GM21526 (cell line): ENCODE results near the gene SPATA2L.

Experiments used
- ATAC-seq: cut with Tn5 transposase; IDR thresholded peaks from one replicate; pipeline ENCODE4 v1.9.1; 2021; ENCODE audit warnings: moderate library complexity; ENCODE audit not compliant: unreplicated experiment, low FRiP score

Gene SPATA2L

DNA sequence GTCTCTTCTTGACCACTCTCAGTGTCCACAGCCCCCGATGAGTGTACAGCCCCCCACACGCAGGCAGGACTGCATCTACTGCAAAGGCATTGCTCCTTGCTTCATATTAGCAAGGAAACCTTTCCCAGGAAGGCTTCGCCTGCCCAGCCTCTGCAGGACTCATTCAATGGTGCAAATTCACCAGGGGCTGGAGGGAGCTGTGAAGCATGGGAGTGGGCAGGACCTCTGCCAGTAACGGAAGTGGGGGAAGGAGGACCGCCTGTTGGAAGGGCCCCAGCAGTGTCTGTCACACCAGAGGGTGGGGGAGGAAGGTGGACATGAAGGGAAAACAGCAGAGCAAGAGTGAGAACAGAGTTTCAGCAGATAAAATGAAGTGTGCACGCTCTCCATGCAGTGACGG, 41.4 kb downstream of the SPATA2L start:
- no peak for ATAC-seq

DNA sequence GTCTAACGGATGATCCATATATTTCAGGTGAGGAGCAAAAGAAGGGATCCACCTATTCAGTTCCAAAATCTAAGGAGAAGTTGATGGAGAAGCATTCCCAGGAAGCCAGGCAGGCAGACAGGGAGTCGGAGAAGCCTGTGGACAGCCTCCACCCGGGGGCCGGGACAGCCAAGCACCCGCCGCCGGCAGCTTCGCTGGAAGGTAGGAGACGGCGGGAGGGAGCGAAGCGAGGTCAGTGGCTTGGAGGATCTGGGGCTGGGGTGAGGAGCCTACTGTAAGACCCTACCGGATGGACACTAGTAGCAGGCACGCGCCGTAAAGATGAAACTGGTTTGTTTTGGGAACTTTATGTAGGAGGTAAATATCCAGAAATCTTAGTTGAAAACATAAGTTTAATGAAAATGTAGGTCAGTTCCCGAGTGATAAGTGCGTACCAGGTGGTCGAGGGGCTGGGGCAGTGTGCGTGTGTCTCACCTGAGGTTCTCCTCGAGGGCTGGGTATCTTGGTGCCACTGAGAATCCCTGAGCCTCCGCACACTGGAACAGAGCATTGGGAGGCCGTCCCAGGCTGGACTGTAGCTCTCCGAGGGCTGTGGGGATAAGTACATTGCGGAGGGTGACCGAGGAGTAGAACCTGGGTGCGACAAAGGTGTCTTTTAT, 43.2 kb downstream of the SPATA2L start:
- ATAC-seq, result no peak

DNA sequence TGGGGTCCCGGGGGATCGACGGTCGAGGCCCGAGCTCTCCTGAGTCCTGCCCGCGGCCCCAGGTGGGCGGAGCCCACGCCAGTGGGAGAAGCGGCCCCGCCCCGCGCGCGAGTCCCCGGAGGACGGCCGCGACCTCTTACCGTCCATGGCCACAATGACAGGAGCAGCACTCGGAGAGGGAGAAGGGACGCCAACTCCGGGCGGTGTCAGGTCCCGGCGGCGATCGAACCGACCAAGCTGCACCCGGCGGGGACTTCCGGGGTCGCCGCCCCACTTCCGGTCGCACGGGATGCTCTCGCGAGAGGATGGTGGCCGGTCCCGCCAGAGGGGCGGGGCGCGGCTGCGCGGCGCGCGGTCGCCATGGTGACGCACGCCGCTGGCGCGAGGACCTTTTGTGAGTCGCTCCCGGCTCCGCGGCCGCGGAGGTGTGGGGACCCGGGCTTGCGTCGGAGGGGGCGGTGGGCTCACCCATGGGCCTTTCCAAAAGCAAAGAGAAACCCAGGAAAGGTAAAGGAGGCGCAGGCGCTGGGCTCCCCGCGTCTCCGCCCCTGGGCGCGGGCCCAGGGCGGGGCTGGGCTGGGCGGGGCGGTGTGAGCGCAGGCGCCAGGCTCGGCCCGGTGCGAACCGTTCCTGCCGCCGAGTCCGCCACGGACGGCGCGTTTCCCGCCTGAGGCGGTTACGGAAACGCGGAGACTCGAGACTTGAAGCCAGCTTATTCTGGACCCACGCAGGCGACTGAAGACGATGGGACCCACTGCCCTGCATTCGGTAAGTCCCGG, 43.9 kb downstream of the SPATA2L start, which contains the start of the genes CHMP1A and SPATA33:
CHMP1A (minus strand) TSS at position 267 of the 779 bp plus-strand sequence; CDS start at position 147, 120 bp downstream.
SPATA33 (plus strand) TSS at position 395 of the 779 bp plus-strand sequence; CDS start at position 471, 76 bp downstream.
- peak; percentile 73 for ATAC-seq

DNA sequence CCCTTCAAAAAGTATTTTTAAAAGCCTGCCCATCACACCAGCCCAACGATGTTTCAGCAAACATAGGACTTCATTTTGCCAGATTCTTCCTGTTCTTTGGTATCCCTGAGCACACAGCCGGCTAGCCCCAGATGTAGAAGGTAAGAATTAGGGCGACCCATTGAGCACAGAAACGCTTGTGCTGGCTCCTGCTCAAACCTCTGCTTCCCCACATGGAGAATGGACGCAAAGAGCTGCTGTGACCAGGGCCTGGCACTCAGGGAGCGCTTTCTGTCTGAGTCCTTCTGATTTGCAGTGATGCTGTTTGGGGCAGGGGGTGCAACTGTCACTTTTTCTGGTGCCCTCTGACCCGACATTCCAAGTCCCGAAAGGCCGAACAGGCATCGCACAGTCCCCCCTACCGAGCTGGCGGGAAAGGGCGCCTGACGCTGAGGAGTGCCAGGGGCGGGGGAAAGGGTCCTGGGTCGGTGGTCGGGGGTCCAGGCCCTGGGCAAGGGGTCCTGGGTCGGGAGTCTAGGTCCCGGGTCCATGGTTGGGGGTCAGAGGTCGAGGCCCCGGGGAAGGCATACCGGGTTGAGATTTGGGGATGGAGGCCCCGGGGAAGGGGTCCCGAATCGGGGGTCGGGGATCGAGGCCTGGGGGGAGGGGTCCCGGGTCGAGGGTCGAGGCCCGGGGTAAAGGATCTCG, 44.9 kb downstream of the SPATA2L start:
- no peak for ATAC-seq

DNA sequence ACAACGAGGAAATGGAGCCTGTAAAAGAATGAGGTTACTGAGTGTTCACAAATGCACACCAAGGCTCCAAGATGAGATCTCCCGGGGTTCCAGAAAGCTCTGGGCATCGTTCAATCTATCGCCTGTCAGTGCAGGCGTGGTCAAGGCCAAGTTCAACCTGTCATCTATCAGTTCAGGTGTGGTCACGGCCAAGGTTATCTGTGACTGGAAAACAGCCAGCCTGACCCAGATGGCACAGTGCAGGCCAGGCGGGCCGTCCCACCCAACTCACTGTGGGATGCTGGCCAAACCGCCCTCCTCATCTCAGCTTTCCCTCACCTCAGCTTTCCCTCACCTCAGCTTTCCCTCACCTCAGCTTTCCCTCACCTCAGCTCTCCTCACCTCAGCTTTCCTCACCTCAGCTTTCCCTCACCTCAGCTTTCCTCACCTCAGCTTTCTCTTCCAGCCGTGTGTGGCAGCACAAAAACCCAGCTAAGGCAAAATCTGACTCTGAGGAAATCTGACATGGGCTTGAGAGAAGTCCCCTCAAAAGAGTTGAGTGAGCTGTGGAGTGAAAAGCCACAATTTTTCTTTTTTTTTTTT, 46.4 kb downstream of the SPATA2L start:
- ATAC-seq, result no peak

DNA sequence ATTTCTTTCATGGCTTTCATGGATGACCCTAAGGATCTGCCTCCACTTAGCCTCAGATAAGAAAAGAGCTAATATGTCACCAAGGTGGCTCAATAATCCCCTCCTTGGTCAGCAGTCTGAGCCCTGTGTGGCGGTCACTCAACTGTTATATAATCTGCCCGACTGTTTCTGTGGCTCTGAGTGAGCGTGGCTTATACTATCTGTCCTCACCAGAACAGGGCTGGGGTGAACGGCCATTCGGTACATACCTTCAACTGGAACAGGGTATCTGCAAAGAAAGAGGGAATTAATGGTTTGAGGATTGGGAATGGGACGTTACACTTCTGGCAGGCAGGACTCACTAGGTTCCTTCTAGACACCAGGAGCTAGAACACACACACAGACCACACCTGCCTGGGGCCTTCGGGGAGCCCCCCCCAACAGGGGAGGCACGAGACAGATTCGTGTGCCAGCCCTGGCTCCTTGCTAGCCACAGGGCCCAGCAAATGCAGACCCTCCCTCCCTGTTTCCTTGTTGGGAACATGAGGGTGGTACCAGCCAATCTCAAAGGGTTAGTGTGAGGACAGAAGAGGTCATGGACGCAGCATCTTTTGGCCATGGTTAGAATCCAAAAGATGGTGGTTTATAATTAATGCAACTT, 47.7 kb downstream of the SPATA2L start:
- ATAC-seq, result no peak

DNA sequence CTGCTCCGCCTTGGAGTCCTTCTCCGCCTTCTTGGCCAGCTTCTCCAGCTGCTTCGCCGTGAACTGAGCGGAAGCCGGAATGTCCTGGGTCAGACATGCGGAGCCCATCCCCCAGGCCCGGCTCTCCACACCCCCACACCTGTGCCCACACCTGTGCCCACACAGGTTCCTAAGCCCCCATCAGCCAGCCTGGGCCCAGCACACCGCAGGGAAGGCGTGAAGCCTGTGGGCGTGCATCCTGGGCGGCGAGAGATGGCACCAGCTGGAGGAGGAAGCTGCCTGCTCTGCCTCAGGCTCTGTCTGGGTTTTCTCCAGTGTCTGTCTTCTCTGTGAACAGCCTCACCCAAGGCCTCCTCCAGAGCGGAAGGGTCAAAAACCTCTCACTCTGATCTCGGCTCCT, 49.9 kb downstream of the SPATA2L start:
- ATAC-seq, result no peak

DNA sequence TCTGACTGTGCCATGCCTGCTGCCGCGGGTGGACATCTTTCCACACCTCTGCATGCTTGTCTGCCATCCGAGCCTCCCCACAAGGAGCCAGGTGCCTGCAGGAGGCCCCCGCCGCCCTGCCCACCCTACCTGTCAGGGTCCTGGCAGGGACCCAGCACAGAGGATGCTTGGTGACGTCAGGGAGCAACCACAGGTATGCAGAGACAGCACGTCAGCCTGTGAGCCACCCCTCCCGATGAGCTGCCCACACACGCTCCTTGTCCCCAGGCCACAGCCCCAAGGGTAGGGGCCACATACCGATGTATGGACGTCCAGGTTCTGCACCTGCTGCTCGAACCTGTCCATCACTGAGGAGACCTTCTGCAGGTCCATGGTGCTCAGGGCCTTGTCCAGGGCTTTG, 54.6 kb downstream of the SPATA2L start:
- no peak for ATAC-seq
